Activated CD4-positive, alpha-beta T cell treated with anti-CD3 and anti-CD28 coated beads, Interleukin-2, amount 10 ng/mL, durations not matched to agents 7 days and 5 days (primary cell): ENCODE measurements around the gene HOXA6. TPM values are rescaled to one million over a fixed set of nuclear protein-coding genes. Genes with fewer than 3 reads are reported as not detected.

Experiments
- CTCF ChIA-PET: fragments of 350-600 bp; sonication (Branson Sonifier 250); formaldehyde crosslinking; loops from one replicate; lab custom pipeline; 2021; ENCODE audit warnings: antibody characterized with exemption; lab: Charles Lee
- POLR2A ChIA-PET: fragments of 350-600 bp; sonication (Branson Sonifier 250); formaldehyde crosslinking; loops from one replicate; lab custom pipeline; 2021; ENCODE audit warnings: antibody characterized with exemption; lab: Charles Lee
- DNase-seq: peaks from one replicate; pipeline ENCODE4 v3.0.0-alpha.2; 2020
- H3K27ac Mint-ChIP-seq: one replicate; pipeline ENCODE4 v1.8.0; 2021; ENCODE audit warnings: mild to moderate bottlenecking, moderate library complexity, mixed read lengths
- H3K27me3 Mint-ChIP-seq: one replicate; pipeline ENCODE4 v1.8.0; 2021; ENCODE audit warnings: mixed read lengths
- H3K36me3 Mint-ChIP-seq: one replicate; pipeline ENCODE4 v1.8.0; 2021; ENCODE audit warnings: low read depth, mixed read lengths
- H3K4me1 Mint-ChIP-seq: one replicate; pipeline ENCODE4 v1.8.0; 2021; ENCODE audit warnings: mixed read lengths
- H3K4me3 Mint-ChIP-seq: one replicate; pipeline ENCODE4 v1.8.0; 2021; ENCODE audit warnings: mild to moderate bottlenecking, moderate library complexity, mixed read lengths
- H3K9me3 Mint-ChIP-seq: one replicate; pipeline ENCODE4 v1.8.0; 2021; ENCODE audit warnings: mixed read lengths
- total RNA-seq, 2 experiments: library from RNA; stranded (reverse); gene quantifications; one replicate each; pipeline ENCODE4 v1.2.3, GENCODE V29; 2021

HOXA6 gene
- total RNA-seq, 2 experiments from 2014 or later: not detected

DNA sequence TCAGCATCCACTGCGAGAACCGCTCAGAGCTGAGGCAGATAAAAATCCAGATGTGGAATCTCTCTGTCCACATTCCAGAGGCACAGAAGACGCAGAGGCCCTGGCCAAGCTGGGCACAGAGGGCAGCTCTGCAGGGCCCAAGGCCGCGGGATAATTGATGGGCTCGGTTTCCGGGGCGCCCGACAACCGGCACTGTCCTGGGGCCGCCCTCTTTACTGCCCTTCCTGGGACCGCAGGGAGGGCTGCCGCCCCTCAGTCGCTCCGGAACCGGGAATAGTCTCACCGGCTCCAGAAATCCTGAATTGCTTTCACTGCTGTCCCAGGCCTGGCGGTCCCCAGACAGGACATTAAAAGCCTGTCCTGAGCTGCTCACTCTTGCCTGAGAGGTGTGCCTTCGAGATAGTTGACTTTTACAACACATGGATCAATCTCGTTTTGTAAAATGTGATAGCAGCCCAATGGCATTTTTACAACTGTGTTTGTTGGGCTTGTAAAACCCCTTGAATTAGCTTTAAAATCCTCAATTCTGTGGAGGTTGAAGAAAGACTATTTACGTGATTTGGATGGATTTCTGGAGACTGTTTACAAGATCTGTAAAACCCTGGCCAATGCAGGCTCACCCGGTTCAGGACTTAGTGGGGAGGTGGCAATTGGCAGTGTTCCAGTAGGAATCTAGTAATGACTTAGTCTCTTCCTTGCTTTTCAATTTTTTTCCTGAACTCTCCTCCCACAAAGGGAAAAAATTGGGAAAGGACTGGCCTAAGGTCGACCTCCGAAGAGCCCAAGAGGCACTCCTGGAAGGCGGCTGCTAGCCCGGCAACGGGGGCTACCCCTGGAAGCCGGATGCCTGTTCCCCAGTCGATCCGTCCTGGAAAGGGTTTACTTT lies 1.4 kb upstream of the HOXA6 start:
- CTCF ChIA-PET: interaction anchor here (1.0 to 2.4 kb wide), 6 partner anchors 9 to 51 kb away, joined by 3 to 10 read pairs (median 4); no protein-coding TSS in a partner anchor
- Mint-ChIP-seq H3K27ac (no peak overlapping the region), H3K27me3 (peaks cover 73% of the 10 kb centered on the region), H3K4me3 (no peak overlapping the region), H3K9me3 (no peaks in the 10 kb centered on the region), H3K36me3 (no peaks in the 10 kb centered on the region), H3K4me1 (peaks cover 24% of the 10 kb centered on the region)
- POLR2A ChIA-PET: interaction anchor here (0.6 kb wide), 1 partner anchor 101 kb away, joined by 3 read pairs; no protein-coding TSS in a partner anchor
- DNase-seq: no peak

DNA sequence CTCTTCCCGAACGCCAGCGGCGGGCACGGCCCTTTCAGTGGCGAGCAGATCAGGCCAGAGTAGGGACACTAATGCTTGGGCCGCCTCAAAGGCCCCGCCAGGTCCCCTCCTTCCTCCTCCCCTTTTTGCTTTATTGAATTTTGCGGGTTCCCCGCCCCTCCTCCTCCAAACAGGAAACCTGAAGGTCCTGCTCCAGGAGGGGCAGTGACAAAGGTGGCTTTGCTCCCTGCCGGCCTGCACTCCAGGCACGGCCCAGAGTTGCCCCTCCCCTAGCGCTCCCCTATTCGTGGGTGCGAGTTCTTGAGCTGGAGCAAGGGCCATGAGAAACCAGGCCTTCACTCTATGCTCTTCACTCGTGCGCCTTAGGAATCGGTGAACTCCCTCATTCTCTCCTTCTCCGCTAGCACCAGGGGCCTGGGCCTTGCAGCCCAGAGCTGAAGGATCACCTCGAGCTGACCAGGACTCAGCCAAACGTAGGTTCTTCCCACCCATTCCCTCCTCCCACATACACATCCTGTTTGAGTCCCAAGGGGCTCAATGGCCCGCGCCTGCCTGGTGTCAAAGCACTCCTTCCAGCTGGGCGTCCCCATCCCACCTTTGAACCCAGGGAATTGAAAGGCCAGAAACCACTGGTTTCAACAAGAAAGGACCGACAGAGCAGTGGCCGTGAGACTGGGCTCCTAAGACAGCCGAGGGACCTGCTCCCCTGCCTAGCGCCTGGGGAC lies 619 bp upstream of the HOXA6 start:
- DNase-seq: no peak
- H3K36me3 Mint-ChIP-seq: no peaks in the 10 kb centered on the region
- CTCF ChIA-PET: interaction anchor here (1.0 to 2.1 kb wide), 4 partner anchors 13 to 50 kb away, joined by 3 to 10 read pairs (median 3); no protein-coding TSS in a partner anchor
- peaks cover 24% of the 10 kb centered on the region for H3K4me1 Mint-ChIP-seq
- H3K4me3 Mint-ChIP-seq: no peak overlapping the region
- no peak overlapping the region for H3K27ac Mint-ChIP-seq
- H3K9me3 Mint-ChIP-seq: no peaks in the 10 kb centered on the region
- H3K27me3 Mint-ChIP-seq: peaks cover 65% of the 10 kb centered on the region
- POLR2A ChIA-PET: no interaction called here

DNA sequence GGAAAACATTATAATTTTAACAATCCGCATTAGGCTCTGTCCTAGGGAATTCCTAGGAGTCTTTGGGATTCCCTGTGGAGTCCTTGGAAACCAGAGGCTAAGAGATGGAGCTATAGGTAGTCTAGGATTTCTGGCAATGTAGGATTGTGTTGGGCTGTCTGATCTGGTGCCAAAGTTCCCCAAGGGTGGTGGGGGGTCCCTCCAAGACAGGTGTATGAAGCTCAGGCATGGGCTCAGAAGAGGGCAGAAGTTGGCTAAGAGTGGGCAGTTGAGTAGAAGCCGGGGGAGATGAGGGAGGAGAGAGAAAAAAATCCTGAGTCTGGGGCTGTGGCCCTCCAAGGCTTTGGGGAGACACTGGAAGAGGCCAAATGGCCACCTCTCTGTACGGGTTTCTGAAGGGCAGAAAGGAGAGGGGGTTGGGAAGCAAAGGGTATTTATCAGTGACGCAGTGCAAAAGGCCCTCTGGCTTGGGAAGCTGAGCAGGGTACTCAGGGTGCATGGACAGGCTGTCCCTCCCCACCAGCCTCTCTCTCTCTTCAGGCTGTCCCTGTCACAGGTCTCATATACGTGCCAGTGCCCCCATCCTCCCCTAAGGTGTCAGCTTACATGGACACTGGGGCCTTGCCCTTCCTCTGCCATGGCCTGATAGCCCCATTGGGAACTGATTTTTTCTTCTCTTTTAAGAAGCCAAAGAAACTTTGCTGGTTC lies 929 bp downstream of the HOXA6 start:
- no peaks in the 10 kb centered on the region for H3K9me3 Mint-ChIP-seq
- ChIA-PET POLR2A (no interaction called here), CTCF (interaction anchor here (0.6 to 2.1 kb wide), 3 partner anchors 15 to 235 kb away, joined by 3 to 5 read pairs (median 3); no protein-coding TSS in a partner anchor)
- no peak overlapping the region for H3K4me3 Mint-ChIP-seq
- H3K36me3 Mint-ChIP-seq: no peaks in the 10 kb centered on the region
- peaks cover 19% of the 10 kb centered on the region for H3K4me1 Mint-ChIP-seq
- H3K27ac Mint-ChIP-seq: no peak overlapping the region
- peaks cover 55% of the 10 kb centered on the region for H3K27me3 Mint-ChIP-seq
- no peak for DNase-seq

DNA sequence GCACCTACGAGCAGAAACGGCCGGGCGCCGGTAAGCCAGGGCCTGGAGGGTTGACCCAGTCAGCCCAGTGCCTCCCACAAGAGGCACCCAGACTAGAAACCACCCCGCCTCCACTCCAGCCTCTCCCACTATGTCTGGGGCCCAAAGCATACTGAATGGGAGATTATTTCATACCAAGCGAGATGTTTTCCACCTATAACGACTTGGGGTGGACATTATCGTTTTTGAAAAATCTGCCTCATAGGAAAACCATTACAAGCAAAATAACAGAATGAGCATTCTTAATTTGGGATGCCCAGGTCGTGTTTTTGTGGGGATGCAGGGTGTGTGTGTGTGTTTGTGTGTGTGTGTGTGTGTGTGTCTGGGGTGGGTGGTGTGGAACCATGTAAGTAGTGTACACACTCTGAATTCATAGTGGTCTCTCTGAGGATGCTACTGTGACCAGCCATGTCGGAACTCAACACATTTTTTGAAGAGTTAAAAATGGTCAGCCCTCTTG lies 1.6 kb downstream of the HOXA6 start:
- no peak for DNase-seq
- Mint-ChIP-seq H3K27me3 (peaks cover 51% of the 10 kb centered on the region), H3K4me1 (peaks cover 12% of the 10 kb centered on the region), H3K4me3 (no peak overlapping the region), H3K9me3 (no peaks in the 10 kb centered on the region), H3K27ac (no peak overlapping the region), H3K36me3 (no peaks in the 10 kb centered on the region)
- ChIA-PET CTCF (interaction anchor here (0.6 to 2.1 kb wide), 5 partner anchors 14 to 235 kb away, joined by 3 to 5 read pairs (median 3); no protein-coding TSS in a partner anchor), POLR2A (no interaction called here)

DNA sequence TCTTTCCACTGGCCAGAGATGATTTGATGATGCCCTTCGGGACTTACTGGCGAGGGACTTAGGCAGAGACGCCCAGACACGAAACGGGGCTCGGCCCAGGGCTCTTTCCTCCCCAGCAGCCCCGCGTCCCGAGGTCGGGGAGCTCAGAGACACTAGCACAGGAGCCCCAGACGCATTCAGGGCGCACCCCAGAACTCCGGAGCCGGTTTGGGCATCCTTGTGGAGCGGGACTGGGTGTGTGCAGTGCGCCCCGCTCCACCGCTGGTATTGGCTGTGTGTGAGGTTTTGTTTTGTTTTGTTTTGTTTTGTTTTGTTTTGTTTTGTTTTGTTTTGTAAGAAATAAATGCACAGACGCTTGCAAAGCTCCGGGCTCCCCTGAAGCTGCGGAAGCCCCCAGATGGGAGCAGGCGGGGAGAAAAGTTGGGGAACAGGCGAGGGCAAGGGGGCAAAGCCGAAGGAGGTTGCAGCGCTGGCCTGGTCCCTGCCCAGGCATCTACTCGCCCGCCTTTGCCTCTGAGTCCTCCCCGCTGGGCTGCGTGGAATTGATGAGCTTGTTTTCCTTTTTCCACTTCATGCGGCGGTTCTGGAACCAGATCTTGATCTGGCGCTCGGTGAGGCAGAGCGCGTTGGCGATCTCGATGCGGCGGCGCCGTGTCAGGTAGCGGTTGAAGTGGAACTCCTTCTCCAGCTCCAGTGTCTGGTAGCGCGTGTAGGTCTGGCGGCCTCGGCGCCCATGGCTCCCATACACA lies 2.2 kb downstream of the HOXA6 start:
- H3K27ac Mint-ChIP-seq: no peak overlapping the region
- peaks cover 45% of the 10 kb centered on the region for H3K27me3 Mint-ChIP-seq
- no peak overlapping the region for H3K4me3 Mint-ChIP-seq
- ChIA-PET CTCF (interaction anchor here (1.0 to 2.1 kb wide), 3 partner anchors 14 to 42 kb away, joined by 3 to 5 read pairs (median 3); no protein-coding TSS in a partner anchor), POLR2A (no interaction called here)
- peaks cover 7% of the 10 kb centered on the region for H3K4me1 Mint-ChIP-seq
- no peaks in the 10 kb centered on the region for H3K9me3 Mint-ChIP-seq
- no peak for DNase-seq
- no peaks in the 10 kb centered on the region for H3K36me3 Mint-ChIP-seq

DNA sequence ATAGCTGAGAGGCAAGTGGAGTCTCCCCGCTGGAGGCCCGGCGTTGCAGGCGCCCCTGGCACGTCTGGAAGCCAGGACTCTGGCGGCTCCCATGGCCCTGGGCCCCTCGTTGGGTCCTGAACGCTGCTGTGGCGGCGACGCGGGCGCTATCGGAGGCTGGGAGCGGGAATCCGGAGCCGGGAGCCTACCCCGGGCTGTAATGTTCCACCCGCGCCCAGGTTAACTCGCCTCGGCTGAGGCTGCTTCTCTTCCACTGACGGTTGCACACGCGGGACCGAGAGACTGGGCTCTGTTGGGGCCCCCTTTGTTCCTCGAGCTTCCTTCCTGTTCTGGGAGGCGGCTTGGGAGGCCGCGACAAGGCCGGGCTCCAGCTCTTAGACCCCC lies 2.8 kb downstream of the HOXA6 start:
- POLR2A ChIA-PET: no interaction called here
- CTCF ChIA-PET: interaction anchor here (1.3 to 2.1 kb wide), 2 partner anchors 13 to 16 kb away, joined by 3 to 5 read pairs; no protein-coding TSS in a partner anchor
- Mint-ChIP-seq H3K4me1 (peaks cover 6% of the 10 kb centered on the region), H3K9me3 (no peaks in the 10 kb centered on the region), H3K4me3 (no peak overlapping the region), H3K36me3 (no peaks in the 10 kb centered on the region), H3K27ac (no peak overlapping the region), H3K27me3 (peaks cover 40% of the 10 kb centered on the region)
- no peak for DNase-seq

DNA sequence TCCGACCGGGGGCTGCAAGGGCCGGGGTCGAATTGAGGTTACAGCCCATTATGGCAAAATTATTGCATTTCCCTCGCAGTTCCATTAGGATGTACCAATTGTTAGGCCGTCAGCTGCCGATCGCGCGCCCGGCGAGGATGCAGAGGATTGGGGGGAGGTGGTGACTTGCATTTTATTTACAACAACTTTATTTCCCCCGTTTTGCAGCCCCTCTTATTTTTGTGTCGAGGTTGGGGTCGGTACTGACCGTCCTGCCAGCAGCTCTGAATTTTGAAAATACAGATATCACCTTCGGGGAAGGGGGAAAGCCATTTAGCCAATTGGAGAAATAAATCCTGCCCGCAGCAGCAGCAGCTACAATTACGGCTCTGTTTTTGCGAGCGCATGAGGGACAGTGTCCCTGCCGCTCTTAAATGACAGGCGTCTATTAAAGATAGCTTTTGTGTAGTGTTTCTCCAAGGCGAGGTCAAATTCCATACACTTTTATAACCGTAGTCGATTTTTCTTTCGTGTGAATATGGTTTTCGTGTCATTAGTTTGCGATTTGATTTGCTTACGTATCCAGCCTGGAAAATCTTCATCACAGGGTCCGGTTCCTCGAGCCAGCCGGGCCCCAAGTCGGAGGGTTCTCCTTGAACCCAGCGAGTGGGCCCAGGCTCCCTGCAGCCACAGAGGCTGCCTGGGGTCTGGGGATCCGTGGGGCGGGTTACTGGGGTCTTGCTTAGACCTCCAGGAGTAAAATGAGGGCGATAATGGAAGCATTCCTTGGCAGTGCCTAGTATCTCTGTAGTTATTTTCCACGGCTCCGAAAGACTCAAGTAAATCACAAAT lies 3.4 kb downstream of the HOXA6 start:
- Mint-ChIP-seq H3K4me1 (peaks cover 6% of the 10 kb centered on the region), H3K27me3 (peaks cover 35% of the 10 kb centered on the region), H3K27ac (no peak overlapping the region), H3K4me3 (no peak overlapping the region), H3K9me3 (no peaks in the 10 kb centered on the region), H3K36me3 (no peaks in the 10 kb centered on the region)
- ChIA-PET POLR2A (no interaction called here), CTCF (interaction anchor here (2.1 kb wide), 1 partner anchor 13 kb away, joined by 5 read pairs; no protein-coding TSS in a partner anchor)
- no peak for DNase-seq

DNA sequence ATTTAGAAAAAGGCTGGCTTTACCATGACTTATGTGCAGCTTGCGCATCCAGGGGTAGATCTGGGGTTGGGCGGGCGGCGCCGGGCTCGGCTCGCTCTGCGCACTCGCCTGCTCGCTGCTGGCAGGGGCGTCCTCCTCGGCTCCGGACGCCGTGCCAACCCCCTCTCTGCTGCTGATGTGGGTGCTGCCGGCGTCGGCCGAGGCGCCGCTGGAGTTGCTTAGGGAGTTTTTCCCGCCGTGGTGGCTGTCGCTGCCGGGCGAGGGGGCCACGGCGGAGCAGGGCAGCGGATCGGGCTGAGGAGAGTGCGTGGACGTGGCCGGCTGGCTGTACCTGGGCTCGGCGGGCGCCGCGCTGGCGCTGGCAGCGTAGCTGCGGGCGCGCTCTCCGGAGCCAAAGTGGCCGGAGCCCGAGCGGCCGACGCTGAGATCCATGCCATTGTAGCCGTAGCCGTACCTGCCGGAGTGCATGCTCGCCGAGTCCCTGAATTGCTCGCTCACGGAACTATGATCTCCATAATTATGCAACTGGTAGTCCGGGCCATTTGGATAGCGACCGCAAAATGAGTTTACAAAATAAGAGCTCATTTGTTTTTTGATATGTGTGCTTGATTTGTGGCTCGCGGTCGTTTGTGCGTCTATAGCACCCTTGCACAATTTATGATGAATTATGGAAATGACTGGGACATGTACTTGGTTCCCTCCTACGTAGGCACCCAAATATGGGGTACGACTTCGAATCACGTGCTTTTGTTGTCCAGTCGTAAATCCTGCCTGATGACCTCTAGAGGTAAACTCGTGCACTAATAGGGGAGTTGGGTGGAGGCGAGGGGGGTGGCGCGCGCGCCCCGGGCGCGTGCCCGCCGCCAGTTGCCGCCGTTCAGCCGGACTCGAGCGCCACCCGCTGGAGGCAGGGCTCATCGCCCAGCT lies 4.3 kb downstream of the HOXA6 start, which contains the start of gene HOXA5:
Gene HOXA5, minus strand, starts transcription at position 659 of the 927 bp plus-strand sequence. Its CDS starts 74 bp downstream, at position 585.
- peaks cover 3% of the 10 kb centered on the region for H3K4me1 Mint-ChIP-seq
- no peak within 1 kb of the TSS for H3K4me3 Mint-ChIP-seq
- peak within 1 kb of the TSS; percentile 54 for H3K27ac Mint-ChIP-seq
- CTCF ChIA-PET: no interaction called here
- no peak for DNase-seq
- H3K36me3 Mint-ChIP-seq: no peaks in the 10 kb centered on the region
- H3K9me3 Mint-ChIP-seq: no peaks in the 10 kb centered on the region
- POLR2A ChIA-PET: no interaction called here
- H3K27me3 Mint-ChIP-seq: peaks cover 33% of the 10 kb centered on the region

DNA sequence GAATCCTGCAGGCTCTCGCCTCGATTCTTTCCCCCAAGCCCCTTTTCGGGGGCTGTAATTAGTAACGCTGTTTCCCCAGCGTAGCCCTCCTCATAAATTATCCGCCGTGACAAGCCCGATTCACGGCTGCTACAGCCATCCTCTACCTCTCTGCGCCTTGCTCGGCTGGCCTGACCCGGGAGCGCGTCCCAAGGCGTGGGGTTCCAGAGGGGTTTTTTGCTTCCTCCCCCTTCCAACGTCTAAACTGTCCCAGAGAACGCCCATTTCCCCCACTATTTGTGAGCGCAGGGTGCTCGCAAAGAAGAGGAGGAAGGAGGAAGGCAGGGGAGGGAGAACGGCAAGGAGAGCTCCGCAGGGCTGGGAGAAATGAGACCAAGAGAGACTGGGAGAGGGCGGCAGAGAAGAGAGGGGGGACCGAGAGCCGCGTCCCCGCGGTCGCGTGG lies 5.0 kb downstream of the HOXA6 start:
- ChIA-PET CTCF (no interaction called here), POLR2A (no interaction called here)
- Mint-ChIP-seq H3K9me3 (no peaks in the 10 kb centered on the region), H3K4me3 (no peak overlapping the region), H3K36me3 (no peaks in the 10 kb centered on the region), H3K27ac (peak overlapping the region; percentile 54), H3K27me3 (peaks cover 32% of the 10 kb centered on the region), H3K4me1 (no peaks in the 10 kb centered on the region)
- DNase-seq: no peak

DNA sequence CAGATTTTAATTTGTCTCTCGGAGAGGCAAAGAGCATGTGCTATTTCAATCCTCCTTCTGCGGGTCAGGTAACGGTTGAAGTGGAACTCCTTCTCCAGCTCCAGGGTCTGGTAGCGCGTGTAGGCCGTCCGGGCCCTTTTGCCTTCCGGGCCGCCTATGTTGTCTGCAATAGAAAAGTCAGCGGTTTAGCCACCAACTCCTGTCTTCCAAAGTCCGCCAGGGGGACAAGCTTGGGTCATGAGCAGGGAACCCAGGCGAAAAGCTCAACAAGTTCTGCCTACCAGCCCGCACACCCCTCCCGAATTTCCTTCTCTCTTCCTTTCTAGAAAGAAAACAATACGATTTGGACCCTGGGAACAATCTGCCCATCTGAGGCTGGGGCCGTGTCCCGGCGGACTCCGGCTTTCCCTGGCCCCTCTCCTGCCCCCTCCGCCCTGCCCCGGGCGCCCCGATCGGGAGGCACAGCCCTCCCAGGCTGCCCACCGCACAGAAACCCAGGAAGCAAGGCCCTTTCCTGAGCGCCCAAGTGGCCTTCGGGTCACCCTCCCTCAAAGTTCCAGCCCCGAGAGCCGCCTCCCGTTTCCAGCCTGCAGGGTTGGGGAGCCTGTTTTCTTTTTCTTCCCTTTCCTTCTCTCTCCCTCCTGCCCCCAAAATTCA lies 5.5 kb downstream of the HOXA6 start:
- CTCF ChIA-PET: no interaction called here
- DNase-seq: no peak
- Mint-ChIP-seq H3K36me3 (no peaks in the 10 kb centered on the region), H3K4me1 (no peaks in the 10 kb centered on the region), H3K9me3 (no peaks in the 10 kb centered on the region), H3K27ac (no peak overlapping the region), H3K27me3 (peaks cover 32% of the 10 kb centered on the region), H3K4me3 (no peak overlapping the region)
- POLR2A ChIA-PET: no interaction called here
